Measurements from ENCODE around the gene SPAG5. TPM values are rescaled to one million over a fixed set of nuclear protein-coding genes. Genes with fewer than 3 reads are reported as not detected.

The SPAG5 gene
- total and polyA plus RNA-seq, 9 of the 15 experiments (the other 6 are each of a cell fraction or from before 2014, with no cell fraction given) = 94.4 to 286 (median 151) TPM

- TF ChIP-seq MXD1 (CRISPR knock-in tag; IDR thresholded peaks at IDR 0.05; ENCODE audit: borderline replicate concordance, poor library complexity, severe bottlenecking) (no peak), PHB2 (IDR thresholded peaks at IDR 0.05; ENCODE audit: low read depth) (no peak), CBFA2T2 (conservative IDR thresholded peaks at IDR 0.05) (no peak), MED1 (CRISPR knock-in tag; IDR thresholded peaks at IDR 0.05; ENCODE audit: borderline replicate concordance) (no peak), IRF9 (tag; IDR thresholded peaks at IDR 0.05) (no peak), ATF6 (CRISPR knock-in tag; IDR thresholded peaks at IDR 0.05) (no peak), NRF1 (conservative IDR thresholded peaks at IDR 0.05 in 1 of 2, IDR thresholded peaks at IDR 0.05 in 1 of 2) (peak; percentile 69), CBFB (CRISPR knock-in tag; IDR thresholded peaks at IDR 0.05) (no peak), PURB (CRISPR knock-in tag; IDR thresholded peaks at IDR 0.05; ENCODE audit: low read depth) (no peak), JUN (IDR thresholded peaks at IDR 0.05; ENCODE audit: borderline replicate concordance, low read depth, low read length) (no peak), JUN (CRISPR knock-in tag; IDR thresholded peaks at IDR 0.05; ENCODE audit: borderline replicate concordance) (no peak), POLR2AphosphoS5 (IDR thresholded peaks at IDR 0.05; ENCODE audit: control insufficient read depth, insufficient read depth, low read depth, low read length) (peak; percentile 80), DDX20 (tag; IDR thresholded peaks at IDR 0.05; ENCODE audit: low read depth) (no peak), ZNF274 (IDR thresholded peaks at IDR 0.05; ENCODE audit: borderline replicate concordance, low read depth, low read length) (no peak), ZBTB8A (IDR thresholded peaks at IDR 0.05; ENCODE audit: partially characterized antibody) (no peak), CEBPG (CRISPR knock-in tag; IDR thresholded peaks at IDR 0.05) (no peak), CEBPG (tag; conservative IDR thresholded peaks at IDR 0.05 in 1 of 2, IDR thresholded peaks at IDR 0.05 in 1 of 2) (no peak), MEF2A (IDR thresholded peaks at IDR 0.05; ENCODE audit: control insufficient read depth, low read depth, low read length) (no peak), SIN3A (IDR thresholded peaks at IDR 0.05; ENCODE audit: borderline replicate concordance in 2 of 2, control insufficient read depth in 1 of 2, low read depth in 2 of 2, low read length in 2 of 2) (peak in 1 of 2 experiments; percentile 77; a peak in 1 of 4 replicates), TEAD1 (CRISPR knock-in tag; IDR thresholded peaks at IDR 0.05) (peak in 1 of 2 experiments; percentile 18; a peak in 1 of 4 replicates), ZFP91 (CRISPR knock-in tag; IDR thresholded peaks at IDR 0.05) (no peak)
These were observed 27.3 kb downstream of the SPAG5 start, which contains the start of gene PIGS (continued) for GRCh38 chr17:28571361-28572122.

All from K562 (cell line).